Thyroid gland (tissue), 4 donors: ENCODE measurements around the gene TACO1. TPM values are rescaled to one million over a fixed set of nuclear protein-coding genes. Genes with fewer than 3 reads are reported as not detected.

Source experiments
- DNase-seq, 2 donors: peaks; one replicate each; pipeline ENCODE4 v3.0.0-alpha.2; 2019
- H3K27ac ChIP-seq, 3 donors: fragments of 200-600 bp; sonication (generic); 1 replicate in 2 of 3; 2 replicates in 1 of 3; pipeline ENCODE4 v1.5.1; 2016 to 2019; ENCODE audit warnings: mild to moderate bottlenecking in 1 of 3, moderate library complexity in 1 of 3
- H3K27me3 ChIP-seq: fragments of 200-600 bp; sonication (generic); one replicate; pipeline ENCODE4 v1.5.1; 2019
- H3K36me3 ChIP-seq, 2 donors: fragments of 200-600 bp; sonication (generic); one replicate each; pipeline ENCODE4 v1.5.1; 2016 to 2019
- H3K4me1 ChIP-seq, 2 donors: fragments of 200-600 bp; sonication (generic); one replicate each; pipeline ENCODE4 v1.5.1; 2017 to 2019
- H3K4me3 ChIP-seq, 3 donors: fragments of 200-600 bp; sonication (generic); replicated peaks in 1 of 3; 1 replicate in 2 of 3; 2 replicates in 1 of 3; pipeline ENCODE4 v1.5.1; 2016; ENCODE audit warnings: mild to moderate bottlenecking in 1 of 3
- H3K9me3 ChIP-seq: fragments of 200-600 bp; sonication (generic); one replicate; pipeline ENCODE4 v1.5.1; 2017
- CTCF ChIP-seq, 6 experiments: fragments of 200-600 bp in 3 of 6; fragments of 450-650 bp in 3 of 6; sonication (generic) in 3 of 6; IDR thresholded peaks; one replicate each; pipeline ENCODE4 v1.5.1; 2016 to 2019; ENCODE audit warnings: antibody characterized with exemption in 6 of 6, mild to moderate bottlenecking in 2 of 6, inconsistent platforms in 1 of 6, moderate library complexity in 1 of 6
- POLR2A ChIP-seq, 2 donors: fragments of 450-650 bp; IDR thresholded peaks; one replicate each; pipeline ENCODE4 v1.6.1; 2017; ENCODE audit warnings: antibody characterized with exemption in 2 of 2, mild to moderate bottlenecking in 2 of 2, moderate library complexity in 1 of 2
- WGBS, 2 donors: methylation state at CpG; one replicate each; pipeline ENCODE4 v1.1.5; 2017; 5-methylcytosine and 5-hydroxymethylcytosine counted together
- intact Hi-C: fragments of 100-400 bp; cut with DNase I; formaldehyde crosslinking; loops from one replicate; pipeline ENCODE4 v1.15.1; 2023
- total RNA-seq, 4 donors: library from RNA; depleted of rRNA; stranded (reverse); fragments of >200 nt; gene quantifications; one replicate each; pipeline ENCODE4 v1.2.3, GENCODE V29; 2016

Gene TACO1
- total RNA-seq, 4 donors from 2014 or later = 15.3 to 17.1 (median 16.0) TPM

- Histone ChIP-seq H3K27ac (no peak overlapping the region), H3K36me3 (no peaks in the 10 kb centered on the region), H3K9me3 (no peaks in the 10 kb centered on the region), H3K27me3 (no peaks in the 10 kb centered on the region), H3K4me3 (no peak overlapping the region), H3K4me1 (peaks cover 0 to 6% of the 10 kb centered on the region in 2 donors)
- DNase-seq = no peak
- intact Hi-C loops = no loop called here
- TF ChIP-seq POLR2A (IDR thresholded peaks at IDR 0.05) (no peak), CTCF (IDR thresholded peaks at IDR 0.05) (no peak)
These were observed 38.9 kb upstream of the TACO1 start for GRCh38 chr17:63561819-63562218.

- DNase-seq = no peak
- 99% methylated on average over 2 of the region's 2 CpGs for WGBS, 2 donors
- H3K4me1 ChIP-seq = peaks cover 0 to 3% of the 10 kb centered on the region in 2 donors
- H3K27ac ChIP-seq = no peak overlapping the region
- no peaks in the 10 kb centered on the region for H3K9me3 ChIP-seq
- no peaks in the 10 kb centered on the region for H3K36me3 ChIP-seq
- H3K27me3 ChIP-seq = no peaks in the 10 kb centered on the region
- intact Hi-C loops = no loop called here
- H3K4me3 ChIP-seq = no peak overlapping the region
- TF ChIP-seq CTCF (IDR thresholded peaks at IDR 0.05) = no peak
- no peak for TF ChIP-seq POLR2A (IDR thresholded peaks at IDR 0.05)
These were observed 37.4 kb upstream of the TACO1 start for GRCh38 chr17:63563339-63563738.

GRCh38 chr17:63564562-63564961 lies 36.1 kb upstream of the TACO1 start:
- Histone ChIP-seq H3K27ac (no peak overlapping the region), H3K4me3 (no peak overlapping the region), H3K27me3 (no peaks in the 10 kb centered on the region), H3K36me3 (no peaks in the 10 kb centered on the region), H3K9me3 (no peaks in the 10 kb centered on the region), H3K4me1 (no peaks in the 10 kb centered on the region)
- TF ChIP-seq CTCF (IDR thresholded peaks at IDR 0.05) (no peak), POLR2A (IDR thresholded peaks at IDR 0.05) (no peak)
- intact Hi-C loops = no loop called here
- no peak for DNase-seq
- 98 to 100% methylated on average over 3 to 5 of the region's 5 CpGs for WGBS, 2 donors

GRCh38 chr17:63567229-63567628 lies 33.5 kb upstream of the TACO1 start:
- DNase-seq = no peak
- no peak overlapping the region for H3K4me3 ChIP-seq
- H3K27ac ChIP-seq = no peak overlapping the region
- TF ChIP-seq CTCF (IDR thresholded peaks at IDR 0.05) (no peak), POLR2A (IDR thresholded peaks at IDR 0.05) (no peak)
- 88 to 100% methylated on average over 1 of the region's 1 CpG for whole genome bisulfite sequencing, 2 donors
- no peaks in the 10 kb centered on the region for H3K9me3 ChIP-seq
- H3K4me1 ChIP-seq = no peaks in the 10 kb centered on the region
- H3K27me3 ChIP-seq = no peaks in the 10 kb centered on the region
- no peaks in the 10 kb centered on the region for H3K36me3 ChIP-seq
- intact Hi-C loops = no loop called here

- no peaks in the 10 kb centered on the region for H3K27me3 ChIP-seq
- H3K27ac ChIP-seq = no peak overlapping the region
- DNase-seq = no peak
- no peak overlapping the region for H3K4me3 ChIP-seq
- no peaks in the 10 kb centered on the region for H3K36me3 ChIP-seq
- intact Hi-C loops = no loop called here
- WGBS, 2 donors = 83 to 89% methylated on average over 8 of the region's 8 CpGs
- no peaks in the 10 kb centered on the region for H3K9me3 ChIP-seq
- no peaks in the 10 kb centered on the region for H3K4me1 ChIP-seq
- TF ChIP-seq POLR2A (IDR thresholded peaks at IDR 0.05) (no peak), CTCF (IDR thresholded peaks at IDR 0.05) (no peak)
These were observed 32.1 kb upstream of the TACO1 start for GRCh38 chr17:63568563-63568962.
